ENCODE measurements around the gene TMEM120B.

TMEM120B gene

DNA sequence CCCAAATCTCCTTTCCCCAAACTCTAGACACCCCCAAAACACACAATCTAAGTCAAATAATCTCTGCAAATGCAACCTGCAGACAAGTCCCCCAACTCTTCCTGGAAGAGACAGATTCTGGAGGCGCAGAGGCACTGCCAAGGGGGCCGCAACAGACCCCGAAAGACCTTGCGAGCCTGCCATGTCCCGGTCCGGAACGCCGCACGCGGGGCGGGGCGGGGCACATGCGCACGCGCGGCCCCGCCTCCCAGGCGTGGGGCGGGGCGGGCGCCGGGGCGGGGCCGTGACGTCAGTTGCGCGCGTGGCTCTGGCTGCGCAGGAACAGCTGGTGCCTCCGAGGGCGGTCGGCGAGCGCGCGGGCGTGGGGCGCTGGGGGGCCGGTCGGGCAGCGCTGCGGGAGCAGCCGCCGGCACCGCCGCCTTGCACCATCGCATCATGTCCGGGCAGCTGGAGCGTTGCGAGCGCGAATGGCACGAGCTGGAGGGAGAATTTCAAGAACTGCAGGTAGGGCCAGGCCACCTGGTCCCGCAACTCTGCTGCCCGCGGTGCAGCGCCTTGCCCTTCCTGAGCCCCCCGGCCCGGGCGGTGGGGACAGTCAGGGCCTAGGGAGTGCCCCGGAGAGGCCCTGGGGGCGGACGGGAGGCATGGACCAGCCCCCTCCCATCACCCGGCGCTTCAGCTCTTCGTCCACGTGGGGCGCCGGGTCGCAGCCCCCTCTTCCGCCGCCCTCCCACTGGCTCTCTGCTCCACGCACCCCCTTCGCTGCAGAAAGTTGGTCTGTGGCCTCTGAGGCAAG lies at the start of gene TMEM120B (continued):
- TF ChIP-seq, protein P1, sequence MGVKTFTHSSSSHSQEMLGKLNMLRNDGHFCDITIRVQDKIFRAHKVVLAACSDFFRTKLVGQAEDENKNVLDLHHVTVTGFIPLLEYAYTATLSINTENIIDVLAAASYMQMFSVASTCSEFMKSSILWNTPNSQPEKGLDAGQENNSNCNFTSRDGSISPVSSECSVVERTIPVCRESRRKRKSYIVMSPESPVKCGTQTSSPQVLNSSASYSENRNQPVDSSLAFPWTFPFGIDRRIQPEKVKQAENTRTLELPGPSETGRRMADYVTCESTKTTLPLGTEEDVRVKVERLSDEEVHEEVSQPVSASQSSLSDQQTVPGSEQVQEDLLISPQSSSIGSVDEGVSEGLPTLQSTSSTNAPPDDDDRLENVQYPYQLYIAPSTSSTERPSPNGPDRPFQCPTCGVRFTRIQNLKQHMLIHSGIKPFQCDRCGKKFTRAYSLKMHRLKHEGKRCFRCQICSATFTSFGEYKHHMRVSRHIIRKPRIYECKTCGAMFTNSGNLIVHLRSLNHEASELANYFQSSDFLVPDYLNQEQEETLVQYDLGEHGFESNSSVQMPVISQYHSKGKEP (tag by site-specific recombination; IDR thresholded peaks at IDR 0.05): no peak
- no peak for TF ChIP-seq OSR2 (tag by site-specific recombination; IDR thresholded peaks at IDR 0.05)
- TF ChIP-seq ZNF792 (tag by site-specific recombination; IDR thresholded peaks at IDR 0.05): no peak
- no peak for TF ChIP-seq ZNF274 (IDR thresholded peaks at IDR 0.05; ENCODE audit: low read length)
- no peak for TF ChIP-seq ZNF274 (tag by site-specific recombination; IDR thresholded peaks at IDR 0.05; ENCODE audit: borderline replicate concordance)
- peak; percentile 43; the same call in 1 of the 2 replicates for TF ChIP-seq ZSCAN30 (tag by site-specific recombination; IDR thresholded peaks at IDR 0.05)
- no peak for TF ChIP-seq ZNF664 (tag by site-specific recombination; IDR thresholded peaks at IDR 0.05)
- TF ChIP-seq ZNF324 (tag by site-specific recombination; IDR thresholded peaks at IDR 0.05): no peak
- TF ChIP-seq ZNF571 (tag by site-specific recombination; IDR thresholded peaks at IDR 0.05): no peak
- peak; percentile 82 for TF ChIP-seq ZFHX2 (tag by site-specific recombination; conservative IDR thresholded peaks at IDR 0.05)
- no peak for TF ChIP-seq ZNF654 (tag by site-specific recombination; IDR thresholded peaks at IDR 0.05; ENCODE audit: low read depth)
- TF ChIP-seq ZNF37A (tag by site-specific recombination; IDR thresholded peaks at IDR 0.05): no peak
- TF ChIP-seq SETDB1 (IDR thresholded peaks at IDR 0.05; ENCODE audit: insufficient read length, low read length): no peak
- no peak for TF ChIP-seq ZNF404 (tag by site-specific recombination; IDR thresholded peaks at IDR 0.05)
- TF ChIP-seq ZNF670 (tag by site-specific recombination; IDR thresholded peaks at IDR 0.05; ENCODE audit: low read depth): no peak
- TF ChIP-seq ZFP41 (tag by site-specific recombination; IDR thresholded peaks at IDR 0.05; ENCODE audit: borderline replicate concordance): no peak
- TF ChIP-seq ZBTB8A (tag by site-specific recombination; IDR thresholded peaks at IDR 0.05): peak; percentile 46
- no peak for TF ChIP-seq ZNF768 (tag by site-specific recombination; IDR thresholded peaks at IDR 0.05)
- TF ChIP-seq ZNF211 (tag by site-specific recombination; IDR thresholded peaks at IDR 0.05; ENCODE audit: low read depth): no peak
- TF ChIP-seq GFI1B (tag by site-specific recombination; IDR thresholded peaks at IDR 0.05): no peak
- TF ChIP-seq, protein P2, sequence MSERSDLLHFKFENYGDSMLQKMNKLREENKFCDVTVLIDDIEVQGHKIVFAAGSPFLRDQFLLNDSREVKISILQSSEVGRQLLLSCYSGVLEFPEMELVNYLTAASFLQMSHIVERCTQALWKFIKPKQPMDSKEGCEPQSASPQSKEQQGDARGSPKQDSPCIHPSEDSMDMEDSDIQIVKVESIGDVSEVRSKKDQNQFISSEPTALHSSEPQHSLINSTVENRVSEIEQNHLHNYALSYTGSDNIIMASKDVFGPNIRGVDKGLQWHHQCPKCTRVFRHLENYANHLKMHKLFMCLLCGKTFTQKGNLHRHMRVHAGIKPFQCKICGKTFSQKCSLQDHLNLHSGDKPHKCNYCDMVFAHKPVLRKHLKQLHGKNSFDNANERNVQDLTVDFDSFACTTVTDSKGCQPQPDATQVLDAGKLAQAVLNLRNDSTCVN (tag by site-specific recombination; optimal IDR thresholded peaks at IDR 0.05): peak; percentile 54
- TF ChIP-seq, protein P3, sequence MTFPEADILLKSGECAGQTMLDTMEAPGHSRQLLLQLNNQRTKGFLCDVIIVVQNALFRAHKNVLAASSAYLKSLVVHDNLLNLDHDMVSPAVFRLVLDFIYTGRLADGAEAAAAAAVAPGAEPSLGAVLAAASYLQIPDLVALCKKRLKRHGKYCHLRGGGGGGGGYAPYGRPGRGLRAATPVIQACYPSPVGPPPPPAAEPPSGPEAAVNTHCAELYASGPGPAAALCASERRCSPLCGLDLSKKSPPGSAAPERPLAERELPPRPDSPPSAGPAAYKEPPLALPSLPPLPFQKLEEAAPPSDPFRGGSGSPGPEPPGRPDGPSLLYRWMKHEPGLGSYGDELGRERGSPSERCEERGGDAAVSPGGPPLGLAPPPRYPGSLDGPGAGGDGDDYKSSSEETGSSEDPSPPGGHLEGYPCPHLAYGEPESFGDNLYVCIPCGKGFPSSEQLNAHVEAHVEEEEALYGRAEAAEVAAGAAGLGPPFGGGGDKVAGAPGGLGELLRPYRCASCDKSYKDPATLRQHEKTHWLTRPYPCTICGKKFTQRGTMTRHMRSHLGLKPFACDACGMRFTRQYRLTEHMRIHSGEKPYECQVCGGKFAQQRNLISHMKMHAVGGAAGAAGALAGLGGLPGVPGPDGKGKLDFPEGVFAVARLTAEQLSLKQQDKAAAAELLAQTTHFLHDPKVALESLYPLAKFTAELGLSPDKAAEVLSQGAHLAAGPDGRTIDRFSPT (tag by site-specific recombination; IDR thresholded peaks at IDR 0.05): no peak
- TF ChIP-seq ZNF76 (tag by site-specific recombination; IDR thresholded peaks at IDR 0.05; ENCODE audit: borderline replicate concordance, low read depth): 0 out of 2 replicates have a peak, but pooled peaks have one; percentile 40
- TF ChIP-seq ZNF16 (tag by site-specific recombination; IDR thresholded peaks at IDR 0.05; ENCODE audit: low read depth): no peak
- TF ChIP-seq RBAK (tag by site-specific recombination; IDR thresholded peaks at IDR 0.05): no peak
- TF ChIP-seq TCF7L2 (IDR thresholded peaks at IDR 0.05; ENCODE audit: borderline replicate concordance, low read depth, low read length): no peak
- no peak for TF ChIP-seq ZNF24 (tag by site-specific recombination; IDR thresholded peaks at IDR 0.05)
- TF ChIP-seq ZNF596 (tag by site-specific recombination; IDR thresholded peaks at IDR 0.05): 0 out of 2 replicates have a peak, but pooled peaks have one; percentile 28
- TF ChIP-seq, protein P4, sequence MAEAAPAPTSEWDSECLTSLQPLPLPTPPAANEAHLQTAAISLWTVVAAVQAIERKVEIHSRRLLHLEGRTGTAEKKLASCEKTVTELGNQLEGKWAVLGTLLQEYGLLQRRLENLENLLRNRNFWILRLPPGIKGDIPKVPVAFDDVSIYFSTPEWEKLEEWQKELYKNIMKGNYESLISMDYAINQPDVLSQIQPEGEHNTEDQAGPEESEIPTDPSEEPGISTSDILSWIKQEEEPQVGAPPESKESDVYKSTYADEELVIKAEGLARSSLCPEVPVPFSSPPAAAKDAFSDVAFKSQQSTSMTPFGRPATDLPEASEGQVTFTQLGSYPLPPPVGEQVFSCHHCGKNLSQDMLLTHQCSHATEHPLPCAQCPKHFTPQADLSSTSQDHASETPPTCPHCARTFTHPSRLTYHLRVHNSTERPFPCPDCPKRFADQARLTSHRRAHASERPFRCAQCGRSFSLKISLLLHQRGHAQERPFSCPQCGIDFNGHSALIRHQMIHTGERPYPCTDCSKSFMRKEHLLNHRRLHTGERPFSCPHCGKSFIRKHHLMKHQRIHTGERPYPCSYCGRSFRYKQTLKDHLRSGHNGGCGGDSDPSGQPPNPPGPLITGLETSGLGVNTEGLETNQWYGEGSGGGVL (tag by site-specific recombination; IDR thresholded peaks at IDR 0.05): peak; percentile 53; the same call in 1 of the 2 replicates
- no peak for TF ChIP-seq ZNF292 (tag by site-specific recombination; IDR thresholded peaks at IDR 0.05; ENCODE audit: borderline replicate concordance, low read depth)
- TF ChIP-seq ZNF544 (tag by site-specific recombination; IDR thresholded peaks at IDR 0.05): no peak
- TF ChIP-seq ZNF629 (tag by site-specific recombination; IDR thresholded peaks at IDR 0.05): no peak; the same call in 1 of the 2 replicates
- TF ChIP-seq MEIS1 (CRISPR knock-in tag; IDR thresholded peaks at IDR 0.05; ENCODE audit: borderline replicate concordance): no peak
- TF ChIP-seq OVOL3 (tag by site-specific recombination; IDR thresholded peaks at IDR 0.05): no peak
- no peak for TF ChIP-seq ZNF266 (tag by site-specific recombination; IDR thresholded peaks at IDR 0.05; ENCODE audit: low read depth)

Measured in HEK293 (cell line).